ENCODE measurements around the gene ORAI3. TPM values are rescaled to one million over a fixed set of nuclear protein-coding genes. Genes with fewer than 3 reads are reported as not detected.

Gene ORAI3
- total and polyA plus RNA-seq, 3 donors from 2014 or later: 29.1 to 75.0 (median 68.6) TPM

- Histone ChIP-seq H3K9me3 (no peaks in the 10 kb centered on the region), H3K36me3 (ENCODE audit: low read depth, missing control alignments) (no peaks in the 10 kb centered on the region), H3K4me3 (peak overlapping the region; percentile 26 to 45), H3K27ac (no peak overlapping the region), H3K4me1 (peaks cover 19% of the 10 kb centered on the region), H3K27me3 (no peaks in the 10 kb centered on the region)
- 18 to 22% methylated on average over 18 to 43 of the region's 60 CpGs for WGBS, 2 donors
- intact Hi-C loops (cut with DNase I; ENCODE audit: low total_unique reads): no loop called here
- DNase-seq: peak; percentile 86
- TF ChIP-seq CTCF (IDR thresholded peaks at IDR 0.05) (no peak), POLR2A (IDR thresholded peaks at IDR 0.05) (no peak)
Measured at GRCh38 chr16:30996985-30997724, 48.3 kb downstream of the ORAI3 start.

DNA sequence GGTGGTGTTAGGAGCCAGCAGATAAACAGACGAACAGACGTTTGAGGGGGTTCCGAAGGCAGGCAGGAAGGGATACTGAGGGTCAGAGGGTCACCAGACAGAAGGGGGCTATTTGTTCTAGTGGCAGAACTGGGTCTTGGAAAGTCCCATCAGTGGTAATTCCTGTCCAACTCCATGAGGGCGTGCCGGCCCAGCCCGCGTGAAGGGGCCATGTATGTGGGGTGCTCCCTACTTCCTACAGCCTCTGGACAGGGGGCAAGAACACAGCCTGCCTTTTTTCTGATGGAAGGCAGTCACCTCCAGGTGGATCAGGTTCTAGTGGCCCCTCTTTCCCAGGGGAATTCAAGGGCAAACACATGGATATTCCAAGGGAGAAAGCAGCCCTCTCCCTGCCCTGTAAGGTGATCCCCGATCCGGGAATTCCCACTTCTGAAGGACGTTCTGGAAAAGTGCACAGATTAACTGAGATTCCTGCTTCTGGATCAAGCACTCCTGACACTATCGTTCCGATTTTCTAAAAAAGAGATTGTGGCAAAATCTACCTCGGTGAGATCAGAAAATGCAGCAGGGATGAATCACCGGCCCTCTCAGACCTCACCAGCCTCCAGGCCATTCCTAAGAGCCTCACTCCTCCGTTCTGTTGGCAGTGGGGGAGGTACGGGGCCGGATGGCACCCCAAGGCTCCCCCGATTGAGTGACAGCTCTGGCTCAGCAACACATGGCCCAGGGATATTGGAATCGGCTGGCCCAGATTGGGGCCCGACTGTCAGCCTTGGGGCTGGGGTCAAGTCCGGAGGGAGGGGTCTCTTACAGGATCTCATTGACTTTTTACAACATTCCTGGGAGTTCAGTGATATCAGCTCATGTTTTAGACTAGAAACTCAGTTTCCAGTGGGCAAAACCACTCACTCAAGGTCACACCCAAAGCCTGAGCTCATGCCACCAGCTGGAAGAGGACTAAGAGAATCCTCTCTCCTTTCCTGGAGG lies 49.1 kb downstream of the ORAI3 start:
- WGBS, 2 donors: 52 to 60% methylated on average over 17 to 21 of the region's 21 CpGs
- intact Hi-C loops (cut with DNase I; ENCODE audit: low total_unique reads): no loop called here

DNA sequence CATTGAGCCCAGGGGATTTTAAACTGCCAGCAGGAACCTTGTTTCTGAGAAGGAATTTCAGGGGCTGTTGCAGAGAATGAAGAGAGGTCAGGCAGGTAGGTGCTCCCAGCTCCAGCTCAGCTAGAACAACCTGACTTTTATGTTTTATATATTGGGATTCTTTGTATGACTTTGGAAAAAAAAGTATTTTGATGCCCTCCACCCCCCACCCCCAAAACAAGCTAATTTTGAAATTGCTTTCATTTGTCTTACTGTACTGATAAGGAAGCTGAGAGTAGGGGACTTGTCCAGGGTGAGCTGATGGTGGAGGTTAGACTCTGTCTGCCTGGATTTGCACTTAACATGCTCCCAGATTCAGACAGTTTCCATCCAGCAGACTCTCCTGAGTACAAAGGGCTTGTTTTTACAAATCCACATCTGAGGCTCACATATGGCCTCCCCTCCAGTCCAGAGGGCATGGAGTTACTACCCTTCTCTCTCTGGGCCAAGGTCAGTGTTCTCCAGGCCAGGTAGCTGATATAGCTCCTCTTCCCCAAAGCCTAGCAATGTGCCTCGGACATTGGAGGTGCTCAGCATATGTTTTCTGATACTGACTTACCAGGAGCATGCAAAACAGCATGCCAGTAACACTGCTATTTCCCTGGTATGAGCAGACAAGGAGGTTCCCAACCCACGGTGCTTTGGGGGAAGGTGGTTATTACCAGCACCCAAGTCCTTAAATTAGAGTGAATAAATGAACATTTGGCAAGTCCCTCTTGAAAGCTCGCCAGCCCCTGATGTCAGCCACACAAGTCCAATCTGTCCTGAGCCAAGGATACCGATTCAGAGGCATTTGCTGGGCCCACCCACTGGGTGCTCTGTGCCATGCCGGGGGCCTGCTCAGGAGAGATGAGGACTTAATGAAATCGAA lies 50.2 kb downstream of the ORAI3 start:
- TF ChIP-seq POLR2A (IDR thresholded peaks at IDR 0.05) (no peak), CTCF (IDR thresholded peaks at IDR 0.05) (no peak)
- H3K36me3 ChIP-seq (ENCODE audit: low read depth, missing control alignments): no peaks in the 10 kb centered on the region
- intact Hi-C loops (cut with DNase I; ENCODE audit: low total_unique reads): no loop called here
- no peak overlapping the region for H3K27ac ChIP-seq
- no peaks in the 10 kb centered on the region for H3K27me3 ChIP-seq
- DNase-seq: no peak
- WGBS, 2 donors: 49 to 66% methylated on average over 6 of the region's 6 CpGs
- no peaks in the 10 kb centered on the region for H3K9me3 ChIP-seq
- H3K4me3 ChIP-seq: no peak overlapping the region
- peaks cover 22% of the 10 kb centered on the region for H3K4me1 ChIP-seq

More for the DNA sequence above, 49.1 kb downstream of the ORAI3 start:
- no peaks in the 10 kb centered on the region for H3K36me3 ChIP-seq (ENCODE audit: low read depth, missing control alignments)
- no peaks in the 10 kb centered on the region for H3K27me3 ChIP-seq
- H3K27ac ChIP-seq: no peak overlapping the region
- TF ChIP-seq CTCF (IDR thresholded peaks at IDR 0.05): no peak
- TF ChIP-seq POLR2A (IDR thresholded peaks at IDR 0.05): no peak
- no peak for DNase-seq
- peaks cover 22% of the 10 kb centered on the region for H3K4me1 ChIP-seq
- no peaks in the 10 kb centered on the region for H3K9me3 ChIP-seq
- peak overlapping the region; percentile 26 to 45 for H3K4me3 ChIP-seq

- Histone ChIP-seq H3K4me1 (peaks cover 22% of the 10 kb centered on the region), H3K36me3 (ENCODE audit: low read depth, missing control alignments) (no peaks in the 10 kb centered on the region), H3K27ac (no peak overlapping the region), H3K9me3 (no peaks in the 10 kb centered on the region), H3K27me3 (no peaks in the 10 kb centered on the region), H3K4me3 (no peak overlapping the region)
- intact Hi-C loops (cut with DNase I; ENCODE audit: low total_unique reads): no loop called here
- DNase-seq: no peak
- 92 to 98% methylated on average over 19 of the region's 19 CpGs for WGBS, 2 donors
- TF ChIP-seq CTCF (IDR thresholded peaks at IDR 0.05) (no peak), POLR2A (IDR thresholded peaks at IDR 0.05) (no peak)
Measured at GRCh38 chr16:31000671-31001382, 52.0 kb downstream of the ORAI3 start.

All from testis (tissue), 3 donors.